C4-2B (cell line): Measurements from ENCODE around the gene OSGEP.

ENCODE experiments used
- CTCF ChIP-seq: fragments of 450-650 bp; conservative IDR thresholded peaks from 2 replicates; pipeline ENCODE4 v1.5.1; 2017; ENCODE audit warnings: mild to moderate bottlenecking
- ZFX ChIP-seq: fragments of 450-650 bp; IDR thresholded peaks from 2 replicates; pipeline ENCODE4 v1.6.1; 2017

- TF ChIP-seq CTCF (no peak), ZFX (peak; percentile 42; the same call in 1 of the 2 replicates)
These were observed at the start of gene OSGEP, which contains the start of gene APEX1 for GRCh38 chr14:20454516-20455354.
